ENCODE results near the gene TRHDE.

The TRHDE gene

DNA sequence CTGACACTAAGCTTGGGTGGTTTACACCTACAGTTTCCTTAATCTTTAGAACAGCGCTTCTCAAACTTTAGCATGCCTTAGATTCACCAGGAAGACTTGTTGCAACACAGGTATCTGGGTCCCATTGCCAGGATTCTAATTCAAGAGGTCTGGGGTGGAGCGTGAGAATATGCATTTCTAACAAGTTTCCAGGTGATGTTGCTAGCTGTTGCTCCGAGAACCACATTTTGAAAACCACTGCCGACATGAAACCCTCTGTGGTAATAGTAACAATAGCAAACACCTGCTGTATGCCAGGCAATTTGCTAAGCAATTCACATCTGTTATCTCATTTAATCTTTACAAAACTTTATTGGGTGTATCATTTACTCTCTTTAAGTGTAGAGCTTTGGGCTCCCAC, 58.6 kb downstream of the TRHDE start:
- TF ChIP-seq SPI1 (IDR thresholded peaks at IDR 0.05; ENCODE audit: low read depth, low read length) (no peak), POU2F2 (IDR thresholded peaks at IDR 0.05; ENCODE audit: low read depth, low read length) (no peak), PAX5 (IDR thresholded peaks at IDR 0.05; ENCODE audit: insufficient read depth, low read length, severe bottlenecking) (no peak), POLR2A (IDR thresholded peaks at IDR 0.05; ENCODE audit: low read depth, low read length) (no peak), POLR2AphosphoS5 (IDR thresholded peaks at IDR 0.05; ENCODE audit: low read depth, low read length) (no peak), TAF1 (IDR thresholded peaks at IDR 0.05; ENCODE audit: low read depth, low read length) (no peak)
- DNase-seq (ENCODE audit: insufficient read length, low spot score) (no peak), FAIRE-seq (no peak)

DNA sequence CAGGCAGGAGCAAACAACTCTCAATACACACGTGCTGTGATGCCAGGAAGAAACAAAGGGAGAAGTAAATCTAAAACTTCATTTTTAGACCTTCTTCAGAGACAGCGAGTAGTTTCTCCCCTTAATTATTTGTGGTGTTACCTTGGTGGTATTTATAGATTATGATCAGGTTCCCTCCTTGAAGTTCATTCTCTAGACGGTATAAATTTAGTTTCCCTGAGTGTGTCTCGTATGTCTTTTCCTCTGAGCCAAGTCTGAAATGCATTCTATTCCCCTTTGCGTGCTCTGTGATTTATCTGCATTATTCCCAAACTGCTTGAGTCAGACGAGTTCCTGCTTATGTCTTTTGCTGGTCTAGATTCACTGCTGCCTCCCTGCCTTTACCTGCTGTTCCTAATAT, 65.2 kb downstream of the TRHDE start:
- no peak for FAIRE-seq
- TF ChIP-seq PAX5 (IDR thresholded peaks at IDR 0.05; ENCODE audit: insufficient read depth, low read length, severe bottlenecking), result no peak
- no peak for TF ChIP-seq POU2F2 (IDR thresholded peaks at IDR 0.05; ENCODE audit: low read depth, low read length)
- TF ChIP-seq POLR2A (IDR thresholded peaks at IDR 0.05; ENCODE audit: low read depth, low read length), result no peak
- no peak for TF ChIP-seq POLR2AphosphoS5 (IDR thresholded peaks at IDR 0.05; ENCODE audit: low read depth, low read length)
- no peak for TF ChIP-seq TAF1 (IDR thresholded peaks at IDR 0.05; ENCODE audit: low read depth, low read length)
- TF ChIP-seq SPI1 (IDR thresholded peaks at IDR 0.05; ENCODE audit: low read depth, low read length), result no peak
- no peak for DNase-seq (ENCODE audit: insufficient read length, low spot score)

DNA sequence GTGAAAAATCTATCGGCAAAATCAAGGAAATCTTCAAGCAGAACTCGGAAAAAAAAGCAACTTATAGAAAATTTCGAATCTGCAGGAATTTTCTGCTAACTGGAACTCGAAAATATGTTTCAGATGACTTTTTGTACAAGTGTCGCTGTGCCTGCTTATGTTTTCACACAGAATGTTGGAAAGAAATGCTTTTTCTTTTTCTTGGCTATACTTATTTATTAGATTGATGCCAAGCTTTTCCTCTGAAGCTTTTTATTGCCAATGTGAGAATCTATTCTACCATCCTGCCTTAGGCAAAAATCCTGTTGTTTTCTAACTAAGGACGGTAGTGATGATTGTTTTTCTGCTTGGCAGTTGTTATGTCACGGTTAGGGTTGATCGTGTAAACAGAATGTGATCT, 65.8 kb downstream of the TRHDE start:
- DNase-seq (ENCODE audit: insufficient read length, low spot score) (no peak), FAIRE-seq (no peak)
- TF ChIP-seq PAX5 (IDR thresholded peaks at IDR 0.05; ENCODE audit: insufficient read depth, low read length, severe bottlenecking), result no peak
- no peak for TF ChIP-seq TAF1 (IDR thresholded peaks at IDR 0.05; ENCODE audit: low read depth, low read length)
- no peak for TF ChIP-seq SPI1 (IDR thresholded peaks at IDR 0.05; ENCODE audit: low read depth, low read length)
- TF ChIP-seq POU2F2 (IDR thresholded peaks at IDR 0.05; ENCODE audit: low read depth, low read length), result no peak
- no peak for TF ChIP-seq POLR2AphosphoS5 (IDR thresholded peaks at IDR 0.05; ENCODE audit: low read depth, low read length)
- no peak for TF ChIP-seq POLR2A (IDR thresholded peaks at IDR 0.05; ENCODE audit: low read depth, low read length)

DNA sequence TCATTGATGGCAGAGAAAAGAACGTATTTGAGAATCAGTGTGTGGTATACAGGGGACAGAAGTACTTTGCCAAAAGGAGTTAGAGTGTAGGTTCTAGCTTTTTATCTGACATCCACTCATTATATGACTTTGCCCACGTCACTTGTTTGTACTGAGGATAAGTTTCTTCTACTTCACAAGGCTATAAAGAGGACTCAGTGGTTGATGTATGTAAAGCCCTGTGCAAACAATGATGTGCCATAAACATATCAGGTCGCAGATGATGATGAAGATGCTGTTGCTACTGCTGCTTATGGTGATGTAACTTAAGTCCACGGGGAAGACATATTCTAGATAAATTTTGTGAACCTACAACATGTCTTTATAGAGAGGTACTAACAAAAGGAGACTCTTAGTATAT, 66.3 kb downstream of the TRHDE start:
- no peak for TF ChIP-seq SPI1 (IDR thresholded peaks at IDR 0.05; ENCODE audit: low read depth, low read length)
- TF ChIP-seq POU2F2 (IDR thresholded peaks at IDR 0.05; ENCODE audit: low read depth, low read length), result no peak
- no peak for TF ChIP-seq TAF1 (IDR thresholded peaks at IDR 0.05; ENCODE audit: low read depth, low read length)
- no peak for TF ChIP-seq POLR2A (IDR thresholded peaks at IDR 0.05; ENCODE audit: low read depth, low read length)
- TF ChIP-seq PAX5 (IDR thresholded peaks at IDR 0.05; ENCODE audit: insufficient read depth, low read length, severe bottlenecking), result no peak
- no peak for TF ChIP-seq POLR2AphosphoS5 (IDR thresholded peaks at IDR 0.05; ENCODE audit: low read depth, low read length)
- FAIRE-seq (no peak), DNase-seq (ENCODE audit: insufficient read length, low spot score) (no peak)

DNA sequence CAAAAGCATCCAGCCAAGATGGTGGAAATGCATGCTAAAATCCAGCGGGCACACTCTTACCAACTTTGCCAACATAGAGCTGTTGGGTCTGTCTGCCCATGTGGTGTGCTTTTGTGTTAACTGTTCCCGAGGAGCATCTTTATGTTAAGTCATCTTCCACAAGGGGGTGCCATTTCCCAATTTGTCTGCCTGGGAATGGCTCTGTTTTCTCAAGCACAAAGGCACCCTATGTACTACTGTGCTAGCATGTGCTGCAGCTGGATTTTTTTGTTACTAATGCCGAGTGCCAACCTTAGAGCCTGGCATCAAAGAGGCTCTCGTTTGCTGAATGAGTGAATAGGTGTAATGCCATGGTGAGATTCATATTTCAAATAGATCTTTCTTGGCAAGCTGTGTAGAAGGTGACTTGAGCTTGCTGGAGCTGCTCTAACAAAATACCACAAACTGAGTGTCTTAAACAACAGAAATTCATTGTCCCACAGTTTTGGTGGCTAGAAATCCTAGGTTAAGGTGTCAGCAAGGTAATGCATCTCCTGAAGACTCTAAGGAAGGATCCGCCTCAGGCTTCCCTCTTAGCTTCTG, 74.3 kb downstream of the TRHDE start:
- TF ChIP-seq SPI1 (IDR thresholded peaks at IDR 0.05; ENCODE audit: low read depth, low read length) (no peak), PAX5 (IDR thresholded peaks at IDR 0.05; ENCODE audit: insufficient read depth, low read length, severe bottlenecking) (no peak), POU2F2 (IDR thresholded peaks at IDR 0.05; ENCODE audit: low read depth, low read length) (no peak), POLR2A (IDR thresholded peaks at IDR 0.05; ENCODE audit: low read depth, low read length) (no peak), POLR2AphosphoS5 (IDR thresholded peaks at IDR 0.05; ENCODE audit: low read depth, low read length) (no peak), TAF1 (IDR thresholded peaks at IDR 0.05; ENCODE audit: low read depth, low read length) (no peak)
- DNase-seq (ENCODE audit: insufficient read length, low spot score) (no peak), FAIRE-seq (no peak)

DNA sequence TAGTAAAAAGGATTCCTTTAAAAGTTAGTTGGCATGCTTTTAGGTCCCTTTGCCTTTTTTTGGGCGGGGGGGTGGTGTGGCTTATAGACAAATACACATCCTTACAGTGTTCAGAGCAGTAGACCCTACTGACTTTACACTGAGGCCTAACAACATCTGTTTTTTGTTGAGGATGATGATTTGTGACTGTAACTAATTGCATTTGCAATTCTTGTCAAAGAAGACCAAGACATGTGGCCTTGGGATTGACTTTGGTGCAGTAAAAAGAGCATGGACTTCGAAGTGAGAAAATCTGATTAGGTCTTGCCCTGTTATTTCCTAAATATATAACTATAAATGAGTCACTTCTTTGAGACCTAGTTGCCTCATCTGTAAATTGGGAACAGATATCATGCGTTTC, 77.3 kb downstream of the TRHDE start:
- TF ChIP-seq SPI1 (IDR thresholded peaks at IDR 0.05; ENCODE audit: low read depth, low read length) (no peak), PAX5 (IDR thresholded peaks at IDR 0.05; ENCODE audit: insufficient read depth, low read length, severe bottlenecking) (no peak), TAF1 (IDR thresholded peaks at IDR 0.05; ENCODE audit: low read depth, low read length) (no peak), POLR2AphosphoS5 (IDR thresholded peaks at IDR 0.05; ENCODE audit: low read depth, low read length) (no peak), POLR2A (IDR thresholded peaks at IDR 0.05; ENCODE audit: low read depth, low read length) (no peak), POU2F2 (IDR thresholded peaks at IDR 0.05; ENCODE audit: low read depth, low read length) (no peak)
- FAIRE-seq, result no peak
- DNase-seq (ENCODE audit: insufficient read length, low spot score), result no peak

DNA sequence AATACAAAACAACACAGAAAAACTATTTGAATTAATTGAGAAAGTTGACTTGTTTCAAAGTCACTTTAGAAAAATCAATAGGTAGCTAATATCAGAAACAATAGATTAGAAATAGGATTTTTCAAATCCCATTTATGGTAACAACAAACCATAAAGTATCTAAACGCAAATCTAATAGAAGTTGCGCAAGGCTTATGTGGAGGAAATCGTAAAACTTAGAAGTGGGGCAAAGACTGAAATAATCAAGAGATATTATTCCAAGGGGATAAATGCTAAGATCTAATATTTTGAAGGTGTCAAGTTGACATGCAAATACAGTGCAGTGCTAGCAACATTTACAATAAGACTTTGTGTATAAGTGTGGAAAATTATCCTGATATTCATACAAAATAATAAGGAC, 87.2 kb downstream of the TRHDE start:
- no peak for FAIRE-seq
- no peak for TF ChIP-seq TAF1 (IDR thresholded peaks at IDR 0.05; ENCODE audit: low read depth, low read length)
- TF ChIP-seq PAX5 (IDR thresholded peaks at IDR 0.05; ENCODE audit: insufficient read depth, low read length, severe bottlenecking), result no peak
- no peak for TF ChIP-seq SPI1 (IDR thresholded peaks at IDR 0.05; ENCODE audit: low read depth, low read length)
- no peak for TF ChIP-seq POLR2AphosphoS5 (IDR thresholded peaks at IDR 0.05; ENCODE audit: low read depth, low read length)
- TF ChIP-seq POLR2A (IDR thresholded peaks at IDR 0.05; ENCODE audit: low read depth, low read length), result no peak
- TF ChIP-seq POU2F2 (IDR thresholded peaks at IDR 0.05; ENCODE audit: low read depth, low read length), result no peak
- DNase-seq (ENCODE audit: insufficient read length, low spot score), result no peak

DNA sequence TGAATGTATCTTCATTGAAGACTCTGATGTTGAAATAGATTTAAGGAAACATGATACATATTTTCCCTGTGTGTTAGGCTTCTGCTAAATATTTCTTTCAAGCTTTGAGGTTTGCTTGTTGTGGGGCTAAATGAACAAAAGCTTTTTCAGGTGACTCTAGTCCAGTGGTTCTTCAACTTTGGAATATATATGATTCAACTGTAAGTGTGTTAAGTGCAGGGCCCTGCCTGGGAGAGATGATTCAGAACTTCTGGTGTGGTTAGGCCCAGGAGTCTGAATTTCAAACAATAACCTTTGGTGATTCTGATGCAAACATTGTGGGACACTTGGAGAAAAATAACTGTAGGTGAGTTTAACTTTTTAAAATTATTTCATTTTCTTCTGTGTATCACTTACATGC, 93.0 kb downstream of the TRHDE start:
- DNase-seq (ENCODE audit: insufficient read length, low spot score) (no peak), FAIRE-seq (no peak)
- TF ChIP-seq PAX5 (IDR thresholded peaks at IDR 0.05; ENCODE audit: insufficient read depth, low read length, severe bottlenecking), result no peak
- TF ChIP-seq POLR2A (IDR thresholded peaks at IDR 0.05; ENCODE audit: low read depth, low read length), result no peak
- TF ChIP-seq SPI1 (IDR thresholded peaks at IDR 0.05; ENCODE audit: low read depth, low read length), result no peak
- no peak for TF ChIP-seq TAF1 (IDR thresholded peaks at IDR 0.05; ENCODE audit: low read depth, low read length)
- TF ChIP-seq POLR2AphosphoS5 (IDR thresholded peaks at IDR 0.05; ENCODE audit: low read depth, low read length), result no peak
- TF ChIP-seq POU2F2 (IDR thresholded peaks at IDR 0.05; ENCODE audit: low read depth, low read length), result no peak

DNA sequence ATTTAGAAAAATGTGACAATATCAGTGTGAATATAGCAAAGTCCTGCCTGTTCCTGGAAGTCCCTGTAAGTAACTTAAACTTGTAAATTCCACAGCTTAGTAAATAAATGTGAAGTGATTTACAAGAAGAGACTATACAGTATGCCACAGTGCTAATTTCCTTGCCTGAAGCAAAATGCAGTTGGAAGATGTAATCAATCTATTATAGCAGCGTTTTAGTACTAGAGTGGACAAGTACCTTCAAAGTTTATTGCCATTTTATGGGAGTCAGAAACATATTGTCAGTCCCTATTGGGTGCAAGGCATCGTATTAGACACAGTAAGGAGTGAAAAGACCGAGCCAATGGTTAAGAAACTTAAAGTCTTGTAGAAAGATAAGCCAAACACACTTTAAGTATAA, 94.1 kb downstream of the TRHDE start:
- TF ChIP-seq PAX5 (IDR thresholded peaks at IDR 0.05; ENCODE audit: insufficient read depth, low read length, severe bottlenecking) (no peak), POU2F2 (IDR thresholded peaks at IDR 0.05; ENCODE audit: low read depth, low read length) (no peak), SPI1 (IDR thresholded peaks at IDR 0.05; ENCODE audit: low read depth, low read length) (no peak), POLR2A (IDR thresholded peaks at IDR 0.05; ENCODE audit: low read depth, low read length) (no peak), TAF1 (IDR thresholded peaks at IDR 0.05; ENCODE audit: low read depth, low read length) (no peak), POLR2AphosphoS5 (IDR thresholded peaks at IDR 0.05; ENCODE audit: low read depth, low read length) (no peak)
- DNase-seq (ENCODE audit: insufficient read length, low spot score), result no peak
- FAIRE-seq, result no peak

DNA sequence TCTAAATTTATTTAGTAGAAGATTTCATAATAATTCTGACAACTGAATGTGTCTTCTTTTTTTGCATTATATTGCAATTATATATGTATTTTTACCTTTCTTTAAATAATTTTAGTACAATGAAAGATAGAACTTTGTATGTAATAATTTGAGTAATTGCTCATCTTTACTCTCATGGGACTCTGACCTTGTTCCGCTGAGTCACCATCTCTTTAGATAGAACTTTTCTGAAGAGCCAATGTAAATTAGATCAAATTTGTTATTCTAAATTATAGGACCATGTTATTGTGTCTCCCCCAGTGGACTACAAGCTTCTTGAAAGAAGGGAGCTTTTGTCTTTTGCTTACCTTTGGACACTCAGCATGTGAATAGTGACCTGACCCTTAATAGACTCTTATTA, 96.1 kb downstream of the TRHDE start:
- no peak for FAIRE-seq
- TF ChIP-seq POU2F2 (IDR thresholded peaks at IDR 0.05; ENCODE audit: low read depth, low read length), result no peak
- TF ChIP-seq SPI1 (IDR thresholded peaks at IDR 0.05; ENCODE audit: low read depth, low read length), result no peak
- no peak for TF ChIP-seq TAF1 (IDR thresholded peaks at IDR 0.05; ENCODE audit: low read depth, low read length)
- TF ChIP-seq PAX5 (IDR thresholded peaks at IDR 0.05; ENCODE audit: insufficient read depth, low read length, severe bottlenecking), result no peak
- no peak for TF ChIP-seq POLR2A (IDR thresholded peaks at IDR 0.05; ENCODE audit: low read depth, low read length)
- no peak for TF ChIP-seq POLR2AphosphoS5 (IDR thresholded peaks at IDR 0.05; ENCODE audit: low read depth, low read length)
- DNase-seq (ENCODE audit: insufficient read length, low spot score), result no peak
